Rectal smooth muscle tissue (tissue), 1 donor: ENCODE measurements around the gene ZSWIM6.

Source experiments
- H3K27ac ChIP-seq: one replicate; pipeline ENCODE4 v1.7.0; 2013; ENCODE audit warnings: low read depth, low read length, inconsistent platforms
- H3K27me3 ChIP-seq: one replicate; pipeline ENCODE4 v1.7.0; 2013; ENCODE audit warnings: low read length; ENCODE audit not compliant: control insufficient read depth, insufficient read depth
- H3K36me3 ChIP-seq: one replicate; pipeline ENCODE4 v1.7.0; 2013; ENCODE audit warnings: low read length; ENCODE audit not compliant: control insufficient read depth, insufficient read depth
- H3K4me1 ChIP-seq: one replicate; pipeline ENCODE4 v1.7.0; 2013; ENCODE audit warnings: low read length; ENCODE audit not compliant: control insufficient read depth, insufficient read depth
- H3K4me3 ChIP-seq: one replicate; pipeline ENCODE4 v1.7.0; 2013; ENCODE audit warnings: low read length
- H3K9ac ChIP-seq: one replicate; pipeline ENCODE4 v1.7.0; 2013; ENCODE audit warnings: low read length

The ZSWIM6 gene

DNA sequence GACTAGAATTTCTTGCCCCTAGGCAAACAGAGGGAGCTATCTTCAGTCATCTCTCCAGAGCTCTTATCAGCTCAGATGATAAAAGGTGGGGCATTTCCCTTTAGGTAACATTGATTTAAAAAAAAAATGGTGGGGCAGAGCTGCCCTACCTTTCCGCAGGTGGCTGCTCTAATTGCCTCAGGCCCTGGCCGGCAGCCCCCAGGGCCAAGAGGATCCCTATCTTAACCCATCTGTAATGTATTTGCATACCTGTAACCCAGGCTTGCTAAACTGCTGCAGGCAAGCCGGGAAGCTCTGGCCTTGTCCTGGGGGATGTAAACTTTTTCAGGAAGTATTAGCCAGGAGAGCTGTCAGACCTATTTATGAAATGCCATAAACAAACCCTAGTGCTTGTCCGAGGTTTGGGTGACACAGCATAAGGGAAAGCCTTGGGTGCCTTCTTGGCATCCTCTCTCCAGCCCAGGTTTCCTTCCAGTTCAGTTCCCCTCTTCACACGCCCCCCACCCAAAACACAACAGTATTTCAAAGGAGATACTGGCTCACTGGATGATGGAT, 20.9 kb upstream of the ZSWIM6 start:
- Histone ChIP-seq H3K4me3 (no peak overlapping the region), H3K27ac (no peak overlapping the region), H3K9ac (no peak overlapping the region), H3K27me3 (no peaks in the 10 kb centered on the region), H3K4me1 (peaks cover 4% of the 10 kb centered on the region), H3K36me3 (no peaks in the 10 kb centered on the region)

DNA sequence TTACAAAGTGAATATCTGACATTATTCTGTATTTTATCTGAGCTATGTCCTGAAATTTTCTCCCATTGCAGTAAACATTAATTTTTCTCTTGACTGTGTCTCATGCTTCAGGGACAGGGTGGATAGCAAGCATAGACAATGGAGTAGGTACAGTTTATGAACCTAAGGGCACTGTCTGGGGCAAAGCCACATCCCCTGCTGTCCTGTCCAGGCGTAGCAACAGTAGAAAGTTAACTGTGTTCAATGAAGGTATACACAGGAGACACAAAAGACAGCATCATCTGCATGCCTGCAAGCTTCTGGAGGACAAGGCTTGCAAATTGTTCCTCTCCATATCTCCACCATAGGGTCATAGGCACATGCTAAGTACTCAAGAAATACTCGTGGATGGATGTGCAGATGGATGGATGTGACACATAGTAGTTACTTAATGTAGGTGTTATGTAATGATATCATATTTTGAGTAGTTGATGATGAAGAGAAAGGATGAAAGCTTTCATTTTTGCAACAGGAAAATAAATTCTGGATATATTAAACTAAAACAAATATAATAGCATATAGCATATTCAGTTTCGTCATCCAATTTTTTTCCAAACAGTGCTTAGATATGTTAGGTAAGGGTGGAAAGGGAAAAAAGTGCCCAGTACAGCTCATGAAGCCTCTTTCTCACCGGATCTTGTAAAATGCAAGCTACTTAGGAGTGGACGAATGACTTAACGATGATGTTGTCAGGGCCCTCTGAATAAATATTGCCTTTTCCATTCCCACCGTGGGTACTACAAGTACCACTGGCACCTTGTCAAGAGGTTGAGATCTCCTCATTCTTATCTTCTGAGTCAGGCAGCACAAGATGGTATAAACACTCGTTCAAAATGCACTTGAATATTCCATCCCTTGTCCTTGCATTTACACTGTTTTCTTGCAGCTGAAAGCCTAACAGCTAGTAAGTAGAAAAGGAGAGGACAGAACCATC, 19.9 kb upstream of the ZSWIM6 start:
- Histone ChIP-seq H3K4me1 (peaks cover 4% of the 10 kb centered on the region), H3K27ac (no peak overlapping the region), H3K27me3 (no peaks in the 10 kb centered on the region), H3K9ac (no peak overlapping the region), H3K4me3 (no peak overlapping the region), H3K36me3 (no peaks in the 10 kb centered on the region)

DNA sequence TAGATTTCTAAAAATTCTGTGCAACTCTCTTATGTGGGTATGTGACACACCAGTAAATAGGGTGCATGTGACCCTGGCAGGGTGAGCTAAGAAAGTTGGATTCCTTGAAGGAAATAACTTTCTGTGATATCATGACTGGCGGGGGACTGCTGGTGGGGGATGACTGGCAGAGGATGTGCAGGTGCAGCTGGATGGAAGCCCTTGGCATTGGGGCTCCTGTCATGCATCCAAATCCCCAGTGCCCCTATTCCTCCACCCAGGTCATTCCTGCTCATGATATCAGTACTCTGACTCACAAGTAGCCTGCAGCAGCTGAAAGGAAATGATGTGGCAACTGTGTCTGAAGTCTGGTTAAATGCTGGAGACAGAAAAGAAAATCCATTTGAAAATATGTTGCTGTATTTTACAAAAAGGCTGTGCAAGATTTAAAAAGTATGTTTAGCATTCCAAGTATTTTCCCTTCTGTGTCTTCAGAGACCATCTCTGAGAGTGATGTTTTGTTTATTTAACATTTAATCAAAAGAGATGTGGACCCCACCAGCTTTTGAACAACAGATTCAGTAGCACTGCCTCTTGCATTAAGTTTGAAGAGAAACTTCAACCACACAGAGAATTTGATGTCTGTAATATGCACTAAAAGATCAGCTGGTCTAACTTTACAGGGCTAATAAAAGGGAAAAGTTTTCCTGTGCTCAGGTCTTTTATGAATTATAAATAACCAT, 17.9 kb upstream of the ZSWIM6 start:
- Histone ChIP-seq H3K27ac (no peak overlapping the region), H3K27me3 (no peaks in the 10 kb centered on the region), H3K4me1 (peaks cover 4% of the 10 kb centered on the region), H3K36me3 (no peaks in the 10 kb centered on the region), H3K4me3 (no peak overlapping the region), H3K9ac (no peak overlapping the region)

DNA sequence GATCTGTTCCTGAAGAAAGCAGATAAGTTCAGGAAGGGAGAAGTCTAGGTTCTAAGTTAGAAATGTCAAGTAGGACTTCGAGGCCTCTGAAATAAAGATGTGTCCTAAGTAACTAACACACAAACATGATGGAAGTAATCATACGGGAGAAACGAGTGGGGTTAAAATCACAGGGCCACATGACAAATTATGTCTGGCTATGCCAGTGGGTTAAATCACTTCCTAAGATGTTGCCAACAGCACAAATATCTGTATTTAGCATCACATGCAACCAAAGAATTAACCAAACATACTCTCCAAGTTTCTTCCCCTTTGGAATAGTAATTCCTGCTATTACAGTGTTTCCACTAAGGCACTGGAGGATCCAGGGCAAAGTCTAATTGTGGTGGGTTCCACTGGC, 13.7 kb upstream of the ZSWIM6 start:
- H3K27me3 ChIP-seq = no peaks in the 10 kb centered on the region
- no peak overlapping the region for H3K27ac ChIP-seq
- H3K36me3 ChIP-seq = no peaks in the 10 kb centered on the region
- H3K9ac ChIP-seq = no peak overlapping the region
- no peak overlapping the region for H3K4me3 ChIP-seq
- H3K4me1 ChIP-seq = no peaks in the 10 kb centered on the region

DNA sequence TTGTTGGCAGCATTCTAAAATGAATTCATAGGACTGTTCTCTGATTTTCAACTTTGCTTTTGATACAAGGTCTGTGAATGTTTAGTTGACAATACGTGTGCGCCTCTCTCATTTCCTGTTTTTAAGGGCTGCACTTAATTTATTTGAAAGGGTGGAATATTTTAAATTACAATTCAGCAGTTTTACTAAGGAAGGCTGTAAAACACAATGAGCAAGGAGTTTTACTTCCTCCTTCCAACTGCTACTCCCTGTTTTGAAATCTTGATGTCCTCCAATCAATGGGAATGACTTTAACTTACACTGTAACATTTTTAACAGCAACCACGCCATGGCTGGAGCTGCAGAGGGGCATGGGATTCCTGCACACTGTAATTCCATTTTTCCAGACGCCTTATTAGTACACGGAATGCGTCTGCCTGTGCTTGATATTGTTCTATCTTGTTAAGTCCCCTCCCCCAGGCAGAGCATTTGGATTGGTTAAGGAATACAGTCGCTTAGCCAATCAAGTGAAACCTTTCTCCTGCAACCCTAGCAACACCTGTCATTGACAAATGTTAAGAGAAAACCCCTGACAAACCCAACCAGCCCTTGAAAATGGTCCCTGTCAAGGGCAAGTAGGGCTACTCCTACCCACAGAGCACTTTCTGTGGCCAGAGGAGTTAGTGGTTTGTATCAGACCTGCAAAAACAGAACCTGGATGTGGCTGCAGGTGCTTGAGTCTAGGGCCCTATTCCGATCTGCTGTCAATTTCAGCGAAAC, 12.5 kb upstream of the ZSWIM6 start:
- Histone ChIP-seq H3K27ac (peak overlapping the region; percentile 7), H3K36me3 (no peaks in the 10 kb centered on the region), H3K4me1 (no peaks in the 10 kb centered on the region), H3K9ac (no peak overlapping the region), H3K4me3 (peak overlapping the region; percentile 40), H3K27me3 (no peaks in the 10 kb centered on the region)

DNA sequence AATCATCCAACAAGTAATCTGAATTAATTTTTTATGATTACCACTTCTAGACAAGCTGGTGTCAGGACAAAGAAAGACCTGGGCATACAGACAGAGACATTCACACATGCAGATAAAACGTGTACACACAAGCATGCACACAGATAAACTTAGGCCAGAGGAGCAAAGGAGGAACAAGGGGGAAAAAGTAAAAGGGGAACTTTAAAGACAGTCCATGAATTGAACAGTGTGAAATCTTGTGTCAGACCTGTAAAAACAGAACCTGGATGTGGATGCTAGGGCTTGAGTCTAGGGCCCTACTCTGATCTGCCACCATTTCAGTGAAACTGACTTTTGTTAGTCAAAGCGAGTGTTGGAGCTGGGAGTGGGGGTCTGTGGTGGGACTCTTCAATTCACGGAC, 11.2 kb upstream of the ZSWIM6 start:
- Histone ChIP-seq H3K27me3 (no peaks in the 10 kb centered on the region), H3K4me3 (no peak overlapping the region), H3K9ac (no peak overlapping the region), H3K4me1 (no peaks in the 10 kb centered on the region), H3K27ac (no peak overlapping the region), H3K36me3 (no peaks in the 10 kb centered on the region)

DNA sequence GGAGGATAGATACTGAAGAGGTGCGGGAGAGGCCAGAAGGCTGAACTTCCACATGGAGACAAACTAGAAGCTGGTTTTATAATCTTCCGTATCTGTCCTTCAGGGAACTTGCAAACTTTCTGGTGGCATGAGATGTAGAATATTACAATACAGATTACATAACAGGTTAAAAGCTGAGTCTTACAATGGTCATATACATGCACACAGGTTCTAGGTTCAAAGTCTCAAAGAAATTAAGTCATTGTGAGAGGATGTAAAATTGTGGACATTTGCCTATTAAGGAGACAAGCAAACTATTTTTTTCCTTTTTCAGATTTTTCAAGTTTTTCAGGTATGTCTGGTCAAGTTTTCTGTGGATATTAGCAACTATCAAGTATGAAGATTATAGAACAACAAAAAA, 10.4 kb upstream of the ZSWIM6 start:
- H3K27ac ChIP-seq = no peak overlapping the region
- H3K36me3 ChIP-seq = no peaks in the 10 kb centered on the region
- no peaks in the 10 kb centered on the region for H3K27me3 ChIP-seq
- no peak overlapping the region for H3K9ac ChIP-seq
- no peak overlapping the region for H3K4me3 ChIP-seq
- no peaks in the 10 kb centered on the region for H3K4me1 ChIP-seq

DNA sequence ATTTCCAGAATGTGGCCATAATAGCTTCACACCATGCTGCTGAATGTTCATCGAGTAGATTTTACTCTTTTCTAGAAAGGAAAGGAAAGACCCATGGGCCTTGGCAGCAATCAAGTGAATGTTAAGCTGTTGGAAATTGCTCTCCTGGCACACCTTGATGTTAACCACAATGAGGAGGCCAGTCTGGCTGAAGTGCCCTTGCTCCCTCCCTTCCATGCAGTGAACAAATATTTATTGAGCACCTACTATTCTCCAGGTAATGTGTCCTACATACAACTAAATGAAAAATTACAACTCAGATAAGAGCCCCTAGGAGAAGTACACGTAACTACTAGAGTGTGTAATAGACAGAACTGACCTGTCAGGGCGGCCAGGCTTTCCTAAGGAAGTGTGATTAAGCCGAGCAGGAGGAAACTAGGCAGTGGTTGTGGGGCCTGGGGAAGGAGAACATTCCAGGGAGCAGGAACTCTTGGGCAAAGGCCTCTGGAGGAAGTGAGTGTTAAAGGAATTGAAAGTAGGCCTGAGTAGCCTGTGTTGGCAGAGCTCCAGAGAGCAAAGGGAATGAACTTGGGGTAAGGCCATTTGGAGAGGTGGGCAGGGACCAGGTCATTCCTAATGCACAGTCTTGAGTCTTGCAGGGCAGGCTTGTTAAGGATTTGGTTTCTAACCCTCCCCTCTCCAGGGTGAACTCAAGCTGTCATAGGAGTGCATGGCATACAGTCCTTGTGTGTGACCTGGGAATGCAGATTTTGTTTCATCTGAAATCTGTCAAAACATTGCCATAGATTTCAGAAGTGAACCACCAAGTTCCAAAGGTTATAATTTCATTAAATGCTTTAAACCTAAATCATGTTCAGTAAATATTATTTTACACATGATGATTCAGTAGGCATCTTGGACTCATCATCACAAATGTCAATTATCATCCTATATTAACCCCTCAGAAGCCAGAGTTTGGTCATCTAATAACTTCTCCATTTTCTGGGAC, 9.0 kb upstream of the ZSWIM6 start:
- H3K36me3 ChIP-seq = no peaks in the 10 kb centered on the region
- no peaks in the 10 kb centered on the region for H3K4me1 ChIP-seq
- H3K27ac ChIP-seq = no peak overlapping the region
- H3K4me3 ChIP-seq = no peak overlapping the region
- no peaks in the 10 kb centered on the region for H3K27me3 ChIP-seq
- no peak overlapping the region for H3K9ac ChIP-seq

DNA sequence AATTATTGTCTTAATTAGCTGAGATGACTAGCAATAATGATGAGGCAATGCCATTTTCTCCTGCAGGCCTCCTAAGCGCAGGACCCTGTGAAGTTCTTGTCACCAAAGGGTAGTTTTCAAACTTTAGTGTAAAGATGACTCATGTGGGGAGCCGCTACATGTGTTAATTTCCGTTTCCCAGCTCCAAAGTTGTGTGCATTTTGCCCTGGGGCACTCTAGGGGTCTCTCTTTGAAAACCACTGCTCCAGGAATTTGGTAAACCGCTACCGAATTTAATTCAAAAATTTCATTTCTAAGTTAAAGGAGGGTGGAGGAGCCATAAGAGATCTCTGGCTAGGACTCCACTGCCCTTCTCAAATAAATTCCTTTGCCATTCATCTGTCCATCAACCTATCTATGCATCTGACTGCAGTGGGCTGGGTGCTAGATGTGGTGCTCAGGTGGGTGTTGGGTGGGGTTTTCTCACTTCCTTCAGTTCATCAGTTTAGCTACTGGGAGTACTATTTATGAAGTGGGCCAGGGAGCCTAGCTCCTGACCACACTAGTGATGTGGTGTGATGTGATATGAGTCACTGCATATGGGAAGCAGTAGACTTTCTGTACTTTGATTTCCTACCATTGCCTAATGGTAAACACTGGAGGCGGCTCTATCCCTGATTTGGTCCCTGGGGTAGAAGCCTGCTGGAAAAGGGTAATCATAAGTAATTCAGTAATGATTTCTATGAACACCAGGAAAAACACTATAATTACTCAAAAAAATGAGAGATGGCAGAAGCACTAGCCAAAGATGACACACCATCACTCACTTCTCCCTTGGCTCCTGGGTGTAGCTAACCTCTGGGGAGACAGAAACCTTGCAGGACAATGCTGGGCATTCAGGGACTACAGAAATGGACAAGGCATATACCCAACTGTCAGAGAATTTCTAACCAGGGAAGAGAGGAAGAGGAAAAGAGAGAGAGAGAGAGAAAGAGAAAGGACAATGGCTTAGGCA, 4.0 kb upstream of the ZSWIM6 start:
- Histone ChIP-seq H3K4me1 (peaks cover 10% of the 10 kb centered on the region), H3K27ac (no peak overlapping the region), H3K27me3 (no peaks in the 10 kb centered on the region), H3K36me3 (no peaks in the 10 kb centered on the region), H3K4me3 (no peak overlapping the region), H3K9ac (no peak overlapping the region)

DNA sequence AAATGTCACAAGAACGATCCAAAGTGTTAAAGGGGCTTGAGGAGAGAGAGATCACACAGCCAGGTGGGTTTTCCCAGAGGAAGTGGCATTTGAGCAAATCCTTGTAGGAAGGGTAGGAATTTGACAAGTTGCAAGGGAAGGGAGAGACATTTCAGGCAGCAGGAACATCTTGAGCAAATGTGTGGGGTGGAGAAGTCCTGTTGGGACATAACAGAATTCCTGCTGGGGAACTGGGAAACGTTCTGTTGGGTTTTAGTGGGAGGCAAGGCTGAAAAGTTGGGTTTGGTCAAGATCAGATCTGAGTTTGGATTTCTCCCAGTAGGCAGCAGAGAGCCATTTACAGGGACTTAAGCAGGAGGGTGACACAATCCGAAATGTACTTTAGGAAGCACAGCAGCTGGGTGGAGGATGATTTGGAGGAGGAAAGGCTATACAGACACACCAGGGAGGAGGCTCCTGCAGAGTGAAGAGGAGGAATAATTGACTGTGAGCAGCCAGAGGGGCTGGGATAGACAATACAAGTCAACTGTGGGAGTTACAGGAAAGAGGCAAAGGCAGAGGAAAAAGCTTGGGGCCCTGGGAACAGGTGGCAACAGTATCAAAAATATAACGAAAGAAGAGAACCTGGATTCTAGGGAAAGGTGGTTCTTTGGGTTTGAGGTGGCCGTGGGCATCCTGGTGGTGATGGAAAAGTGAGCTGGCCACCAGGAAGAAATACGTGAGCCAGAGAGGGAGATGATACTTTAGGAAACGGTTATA, 3.1 kb upstream of the ZSWIM6 start:
- peaks cover 11% of the 10 kb centered on the region for H3K4me1 ChIP-seq
- no peaks in the 10 kb centered on the region for H3K27me3 ChIP-seq
- H3K27ac ChIP-seq = peak overlapping the region; percentile 94
- H3K9ac ChIP-seq = no peak overlapping the region
- no peaks in the 10 kb centered on the region for H3K36me3 ChIP-seq
- H3K4me3 ChIP-seq = peak overlapping the region; percentile 61
